ENCODE data around the gene CERS6.

CERS6 gene

GRCh38 chr2:168475636-168476035 lies 19.6 kb downstream of the CERS6 start:
- DNase-seq (ENCODE audit: low read depth) = no peak
- no peak for TF ChIP-seq CTCF (conservative IDR thresholded peaks at IDR 0.05; ENCODE audit: low read depth, low read length)
- no peak overlapping the region for H3K4me3 ChIP-seq (ENCODE audit: low read length)

GRCh38 chr2:168478206-168478605 lies 22.1 kb downstream of the CERS6 start:
- no peak overlapping the region for H3K4me3 ChIP-seq (ENCODE audit: low read length)
- DNase-seq (ENCODE audit: low read depth) = no peak
- TF ChIP-seq CTCF (conservative IDR thresholded peaks at IDR 0.05; ENCODE audit: low read depth, low read length) = no peak

GRCh38 chr2:168480356-168480755 lies 24.3 kb downstream of the CERS6 start:
- no peak for TF ChIP-seq CTCF (conservative IDR thresholded peaks at IDR 0.05; ENCODE audit: low read depth, low read length)
- H3K4me3 ChIP-seq (ENCODE audit: low read length) = no peak overlapping the region
- no peak for DNase-seq (ENCODE audit: low read depth)

- no peak for TF ChIP-seq CTCF (conservative IDR thresholded peaks at IDR 0.05; ENCODE audit: low read depth, low read length)
- no peak overlapping the region for H3K4me3 ChIP-seq (ENCODE audit: low read length)
- DNase-seq (ENCODE audit: low read depth) = no peak
Observed at GRCh38 chr2:168480825-168481585, 24.9 kb downstream of the CERS6 start.

GRCh38 chr2:168482269-168482668 lies 26.2 kb downstream of the CERS6 start:
- H3K4me3 ChIP-seq (ENCODE audit: low read length) = no peak overlapping the region
- no peak for TF ChIP-seq CTCF (conservative IDR thresholded peaks at IDR 0.05; ENCODE audit: low read depth, low read length)
- no peak for DNase-seq (ENCODE audit: low read depth)

DNA sequence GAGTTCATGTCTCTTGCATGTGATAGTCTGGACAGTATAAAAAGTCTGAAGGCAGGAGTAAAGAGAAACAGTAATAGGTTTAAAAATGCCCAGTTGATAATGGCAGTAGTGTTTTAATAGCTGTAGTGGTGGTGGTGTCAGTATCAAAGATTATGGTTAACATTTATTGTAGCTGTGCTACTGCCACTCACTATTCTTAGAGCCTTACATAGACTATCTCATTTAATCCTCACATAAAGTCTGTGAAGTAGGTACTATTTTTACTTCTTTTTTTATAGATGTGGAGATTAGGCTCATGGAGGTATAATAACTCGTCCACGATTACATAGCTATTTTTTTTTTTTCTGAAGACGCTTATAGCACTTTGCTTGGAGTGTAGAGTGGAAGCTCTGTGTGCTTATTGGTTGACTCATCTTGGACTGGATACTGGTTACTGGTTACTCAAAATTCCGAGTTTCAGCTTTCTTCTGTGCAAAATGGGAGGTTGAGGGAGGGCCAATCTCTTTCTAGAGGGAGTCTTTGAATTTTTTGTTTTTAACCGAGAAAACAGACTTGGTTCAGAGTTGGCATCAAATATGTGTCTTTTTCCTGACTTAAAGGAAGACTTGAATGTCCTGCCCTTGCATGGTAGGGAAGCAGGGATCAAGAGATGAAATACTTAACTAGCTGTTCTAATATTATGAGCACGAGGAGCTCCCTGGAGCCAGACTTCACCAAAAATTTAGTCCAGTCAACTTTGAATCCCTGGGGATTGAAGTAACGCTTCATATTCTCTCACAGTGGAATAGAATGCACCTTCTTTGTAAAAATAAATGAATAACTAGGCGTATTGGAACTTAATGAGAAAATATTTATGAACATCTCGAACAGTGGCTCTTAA lies 27.1 kb downstream of the CERS6 start:
- TF ChIP-seq CTCF (conservative IDR thresholded peaks at IDR 0.05; ENCODE audit: low read depth, low read length) = no peak

More for the DNA sequence above, 27.1 kb downstream of the CERS6 start:
- no peak for DNase-seq (ENCODE audit: low read depth)
- no peak overlapping the region for H3K4me3 ChIP-seq (ENCODE audit: low read length)
